H1 (cell line): ENCODE data around the gene DGKD.

Experiments
- POLR2AphosphoS5 ChIP-seq: IDR thresholded peaks from 2 replicates; pipeline ENCODE4 v1.6.1; 2011; ENCODE audit warnings: low read depth, low read length
- RAD21 ChIP-seq, 2 experiments: IDR thresholded peaks in 1 of 2; conservative IDR thresholded peaks in 1 of 2; 2 replicates each; pipeline ENCODE4 v1.6.1; 2011; ENCODE audit warnings: low read depth in 2 of 2, low read length in 2 of 2, improper control_type of control experiment in 1 of 2, inconsistent platforms in 1 of 2, mild to moderate bottlenecking in 1 of 2, moderate library complexity in 1 of 2
- RBBP5 ChIP-seq: IDR thresholded peaks from 2 replicates; pipeline ENCODE4 v1.7.1; 2012; ENCODE audit warnings: low read depth, mild to moderate bottlenecking, inconsistent platforms, low read length, moderate library complexity, borderline replicate concordance
- RFX5 ChIP-seq: IDR thresholded peaks from 2 replicates; pipeline ENCODE4 v1.6.1; 2011; ENCODE audit warnings: low read depth, low read length, improper control_type of control experiment, borderline replicate concordance
- RXRA ChIP-seq: IDR thresholded peaks from 2 replicates; pipeline ENCODE4 v1.6.1; 2011; ENCODE audit warnings: low read depth, mild to moderate bottlenecking, low read length, moderate library complexity; ENCODE audit not compliant: insufficient read depth
- YY1 ChIP-seq: IDR thresholded peaks from 2 replicates; pipeline ENCODE4 v1.6.1; 2011; ENCODE audit warnings: low read depth, mild to moderate bottlenecking, low read length
- TF ChIP-seq, protein P1 (sequence below), 3 experiments: IDR thresholded peaks; 1 replicate in 2 of 3; 2 replicates in 1 of 3; pipeline versions ENCODE4 v1.5.1 to v1.6.1; 2011; ENCODE audit warnings: low read length in 3 of 3, mild to moderate bottlenecking in 3 of 3, inconsistent platforms in 2 of 3, low read depth in 1 of 3, moderate library complexity in 1 of 3; ENCODE audit not compliant: insufficient read depth in 1 of 3; ENCODE audit errors: control extremely low read depth in 1 of 3
- TF ChIP-seq, protein P2 (sequence below): IDR thresholded peaks from 2 replicates; pipeline ENCODE4 v1.6.1; 2012; ENCODE audit warnings: inconsistent platforms

DNA sequence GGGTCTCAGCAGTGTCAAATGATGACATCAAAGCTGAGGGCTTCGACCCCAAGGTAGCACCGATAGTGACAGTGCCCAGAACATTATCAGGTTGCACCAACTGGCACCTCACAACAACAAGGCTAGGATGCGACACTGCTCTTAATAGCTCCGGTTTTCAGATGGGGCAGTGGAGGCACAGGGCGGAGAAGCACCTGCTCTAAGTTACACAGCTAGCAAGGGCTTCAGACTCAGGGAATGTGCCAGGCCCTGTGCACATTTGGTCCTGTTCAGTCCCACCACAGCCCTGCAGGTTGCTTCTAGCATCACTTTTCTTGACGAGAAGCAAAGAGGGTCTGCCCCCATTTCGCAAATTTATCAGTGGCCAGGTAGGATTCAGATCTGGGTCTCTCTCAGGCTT is 74.1 kb downstream of the DGKD start:
- TF ChIP-seq, protein P1, sequence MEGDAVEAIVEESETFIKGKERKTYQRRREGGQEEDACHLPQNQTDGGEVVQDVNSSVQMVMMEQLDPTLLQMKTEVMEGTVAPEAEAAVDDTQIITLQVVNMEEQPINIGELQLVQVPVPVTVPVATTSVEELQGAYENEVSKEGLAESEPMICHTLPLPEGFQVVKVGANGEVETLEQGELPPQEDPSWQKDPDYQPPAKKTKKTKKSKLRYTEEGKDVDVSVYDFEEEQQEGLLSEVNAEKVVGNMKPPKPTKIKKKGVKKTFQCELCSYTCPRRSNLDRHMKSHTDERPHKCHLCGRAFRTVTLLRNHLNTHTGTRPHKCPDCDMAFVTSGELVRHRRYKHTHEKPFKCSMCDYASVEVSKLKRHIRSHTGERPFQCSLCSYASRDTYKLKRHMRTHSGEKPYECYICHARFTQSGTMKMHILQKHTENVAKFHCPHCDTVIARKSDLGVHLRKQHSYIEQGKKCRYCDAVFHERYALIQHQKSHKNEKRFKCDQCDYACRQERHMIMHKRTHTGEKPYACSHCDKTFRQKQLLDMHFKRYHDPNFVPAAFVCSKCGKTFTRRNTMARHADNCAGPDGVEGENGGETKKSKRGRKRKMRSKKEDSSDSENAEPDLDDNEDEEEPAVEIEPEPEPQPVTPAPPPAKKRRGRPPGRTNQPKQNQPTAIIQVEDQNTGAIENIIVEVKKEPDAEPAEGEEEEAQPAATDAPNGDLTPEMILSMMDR (IDR thresholded peaks at IDR 0.05; ENCODE audit: control extremely low read depth in 1 of 3, insufficient read depth in 1 of 3, low read depth in 1 of 3, low read length in 3 of 3) = no peak
- TF ChIP-seq YY1 (no peak), RXRA (no peak), RAD21 (IDR thresholded peaks at IDR 0.05 in 1 of 2, conservative IDR thresholded peaks at IDR 0.05 in 1 of 2; ENCODE audit: low read depth in 2 of 2, low read length in 2 of 2) (no peak), POLR2AphosphoS5 (no peak), RBBP5 (no peak), RFX5 (no peak)
- TF ChIP-seq, protein P2, sequence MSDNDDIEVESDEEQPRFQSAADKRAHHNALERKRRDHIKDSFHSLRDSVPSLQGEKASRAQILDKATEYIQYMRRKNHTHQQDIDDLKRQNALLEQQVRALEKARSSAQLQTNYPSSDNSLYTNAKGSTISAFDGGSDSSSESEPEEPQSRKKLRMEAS = no peak
